NB4 (cell line): ENCODE measurements around the gene FNIP1.

Experiments
- DNase-seq: peaks from one replicate; pipeline ENCODE4 v3.0.0; 2010; ENCODE audit warnings: low read depth
- H3K4me3 ChIP-seq: one replicate; pipeline ENCODE4 v1.5.1; 2011; ENCODE audit warnings: mild to moderate bottlenecking, low read depth, low read length, moderate library complexity
- MYC ChIP-seq: IDR thresholded peaks from 2 replicates; pipeline ENCODE4 v1.6.1; 2011; ENCODE audit warnings: low read depth, low read length
- POLR2A ChIP-seq: IDR thresholded peaks from 2 replicates; pipeline ENCODE4 v1.6.1; 2011; ENCODE audit warnings: mild to moderate bottlenecking; ENCODE audit not compliant: insufficient read length; ENCODE audit errors: extremely low read depth
- TF ChIP-seq, protein P1 (sequence below): IDR thresholded peaks from 2 replicates; pipeline ENCODE4 v1.6.1; 2011; ENCODE audit warnings: low read depth, low read length
- TF ChIP-seq, protein P2 (sequence below): IDR thresholded peaks from one replicate; pipeline ENCODE4 v1.5.1; 2012; ENCODE audit warnings: low read depth, low read length

FNIP1 gene

DNA sequence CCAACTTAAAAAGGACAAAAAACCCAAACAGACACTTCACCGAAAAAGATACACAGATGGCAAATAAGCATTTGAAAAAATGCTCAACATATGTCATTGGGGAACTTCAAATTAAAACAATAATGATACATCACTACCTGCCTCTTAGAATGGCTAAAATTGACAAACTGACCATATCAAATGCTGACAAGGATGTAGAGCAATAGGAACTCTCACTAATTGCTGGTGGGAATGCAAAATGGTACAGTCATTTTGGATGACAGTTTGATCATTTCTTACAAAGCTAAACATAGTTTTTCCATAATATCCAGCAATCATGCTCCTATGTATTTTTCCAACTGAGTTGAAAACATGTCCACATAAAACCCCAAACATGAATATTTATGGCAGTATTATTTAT lies 102.9 kb downstream of the FNIP1 start:
- TF ChIP-seq, protein P1, sequence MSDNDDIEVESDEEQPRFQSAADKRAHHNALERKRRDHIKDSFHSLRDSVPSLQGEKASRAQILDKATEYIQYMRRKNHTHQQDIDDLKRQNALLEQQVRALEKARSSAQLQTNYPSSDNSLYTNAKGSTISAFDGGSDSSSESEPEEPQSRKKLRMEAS, result no peak
- no peak for TF ChIP-seq MYC
- no peak for TF ChIP-seq POLR2A
- TF ChIP-seq, protein P2, sequence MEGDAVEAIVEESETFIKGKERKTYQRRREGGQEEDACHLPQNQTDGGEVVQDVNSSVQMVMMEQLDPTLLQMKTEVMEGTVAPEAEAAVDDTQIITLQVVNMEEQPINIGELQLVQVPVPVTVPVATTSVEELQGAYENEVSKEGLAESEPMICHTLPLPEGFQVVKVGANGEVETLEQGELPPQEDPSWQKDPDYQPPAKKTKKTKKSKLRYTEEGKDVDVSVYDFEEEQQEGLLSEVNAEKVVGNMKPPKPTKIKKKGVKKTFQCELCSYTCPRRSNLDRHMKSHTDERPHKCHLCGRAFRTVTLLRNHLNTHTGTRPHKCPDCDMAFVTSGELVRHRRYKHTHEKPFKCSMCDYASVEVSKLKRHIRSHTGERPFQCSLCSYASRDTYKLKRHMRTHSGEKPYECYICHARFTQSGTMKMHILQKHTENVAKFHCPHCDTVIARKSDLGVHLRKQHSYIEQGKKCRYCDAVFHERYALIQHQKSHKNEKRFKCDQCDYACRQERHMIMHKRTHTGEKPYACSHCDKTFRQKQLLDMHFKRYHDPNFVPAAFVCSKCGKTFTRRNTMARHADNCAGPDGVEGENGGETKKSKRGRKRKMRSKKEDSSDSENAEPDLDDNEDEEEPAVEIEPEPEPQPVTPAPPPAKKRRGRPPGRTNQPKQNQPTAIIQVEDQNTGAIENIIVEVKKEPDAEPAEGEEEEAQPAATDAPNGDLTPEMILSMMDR, result no peak
- no peak overlapping the region for H3K4me3 ChIP-seq
- no peak for DNase-seq

DNA sequence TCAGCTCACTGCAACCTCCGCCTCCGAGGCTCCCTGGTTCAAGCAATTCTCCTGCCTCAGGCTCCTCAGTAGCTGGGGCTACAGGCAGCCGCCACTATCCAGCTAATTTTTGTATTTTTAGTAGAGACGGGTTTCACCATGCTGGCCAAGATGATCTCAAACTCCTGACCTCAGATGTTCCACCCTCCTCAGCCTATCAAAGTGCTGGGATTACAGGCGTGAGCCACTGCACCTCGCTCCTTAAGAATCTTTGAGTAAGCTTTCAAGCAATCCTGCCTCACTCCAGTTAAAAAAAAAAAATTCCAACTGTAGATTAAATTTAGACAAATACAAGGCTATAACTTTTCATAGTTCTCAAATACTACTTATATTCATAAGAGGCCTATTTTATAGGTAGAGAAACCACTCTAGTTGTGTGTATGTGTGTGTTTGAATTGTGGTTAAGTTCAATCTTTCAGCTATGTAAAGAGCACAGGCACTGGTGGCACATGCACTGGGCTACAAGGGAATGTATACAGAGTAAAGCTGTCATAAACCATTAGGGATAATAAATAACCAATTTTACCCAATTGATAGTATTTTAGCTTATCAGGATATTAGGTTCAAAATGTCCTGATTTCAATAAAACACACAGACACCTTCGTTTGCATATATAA lies 111.2 kb downstream of the FNIP1 start:
- TF ChIP-seq, protein P1, result no peak
- TF ChIP-seq, protein P2, result no peak
- no peak for TF ChIP-seq POLR2A
- no peak for TF ChIP-seq MYC
- DNase-seq, result no peak
- no peak overlapping the region for H3K4me3 ChIP-seq

DNA sequence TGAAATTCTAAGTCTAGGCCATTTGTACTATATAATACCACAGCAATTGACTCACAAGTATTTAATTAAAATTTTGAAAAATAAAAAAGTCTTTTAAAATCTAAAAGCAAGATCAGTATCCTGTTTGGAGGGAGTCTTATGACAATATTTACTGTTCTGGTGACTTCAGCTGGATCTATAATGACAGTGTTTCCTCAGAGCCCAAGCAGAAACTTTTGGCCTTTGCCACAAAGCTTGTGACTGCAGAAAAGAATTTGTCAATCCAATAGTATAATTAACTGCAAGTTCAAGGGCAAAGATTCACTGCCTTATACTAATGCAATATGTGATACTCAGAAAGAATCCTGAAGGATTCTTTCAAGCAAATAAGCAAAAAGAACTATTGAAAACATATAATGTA lies 112.2 kb downstream of the FNIP1 start:
- TF ChIP-seq MYC (no peak), POLR2A (no peak)
- TF ChIP-seq, protein P2, result no peak
- TF ChIP-seq, protein P1, result no peak
- H3K4me3 ChIP-seq, result no peak overlapping the region
- no peak for DNase-seq

DNA sequence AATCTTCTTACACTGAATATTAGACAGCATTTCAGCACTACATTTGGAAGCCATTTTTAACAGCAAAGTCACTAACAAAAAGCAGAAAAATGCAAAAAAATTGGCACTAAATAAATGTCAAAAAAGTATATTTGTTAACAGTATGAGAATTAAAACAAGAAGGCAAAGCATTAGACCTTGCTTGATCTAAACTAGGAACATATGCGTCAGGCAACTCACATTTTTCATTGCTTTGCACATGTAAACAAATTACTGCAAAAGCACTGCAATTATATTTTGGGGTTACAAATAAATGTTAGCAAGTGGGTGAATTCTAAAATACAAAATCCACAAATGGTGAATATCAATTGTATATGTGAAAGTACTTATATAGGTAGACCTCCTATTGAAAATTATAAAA lies 112.8 kb downstream of the FNIP1 start:
- no peak overlapping the region for H3K4me3 ChIP-seq
- TF ChIP-seq, protein P2, result no peak
- TF ChIP-seq POLR2A (no peak), MYC (no peak)
- TF ChIP-seq, protein P1, result no peak
- DNase-seq, result no peak

DNA sequence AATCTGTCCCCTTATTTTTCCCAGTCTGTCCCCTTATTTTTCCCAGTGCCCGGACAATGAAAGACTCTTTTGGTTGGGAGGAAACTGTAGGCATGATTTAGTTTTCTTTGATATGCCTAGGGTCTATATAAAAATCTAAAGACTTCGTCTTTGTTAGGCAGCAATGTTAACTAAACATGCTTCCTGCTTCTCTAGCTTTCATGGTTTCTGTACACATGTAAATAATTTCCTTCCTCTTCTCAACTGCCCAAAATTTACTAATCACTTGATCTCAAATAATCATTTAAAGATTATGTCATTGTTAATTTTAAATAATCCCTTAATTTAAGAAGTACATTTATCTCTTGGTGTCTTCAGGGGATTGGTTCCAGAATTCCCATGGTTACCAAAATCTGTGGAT lies 114.0 kb downstream of the FNIP1 start:
- TF ChIP-seq, protein P1, result no peak
- TF ChIP-seq, protein P2, result no peak
- TF ChIP-seq POLR2A (no peak), MYC (no peak)
- no peak for DNase-seq
- H3K4me3 ChIP-seq, result no peak overlapping the region

DNA sequence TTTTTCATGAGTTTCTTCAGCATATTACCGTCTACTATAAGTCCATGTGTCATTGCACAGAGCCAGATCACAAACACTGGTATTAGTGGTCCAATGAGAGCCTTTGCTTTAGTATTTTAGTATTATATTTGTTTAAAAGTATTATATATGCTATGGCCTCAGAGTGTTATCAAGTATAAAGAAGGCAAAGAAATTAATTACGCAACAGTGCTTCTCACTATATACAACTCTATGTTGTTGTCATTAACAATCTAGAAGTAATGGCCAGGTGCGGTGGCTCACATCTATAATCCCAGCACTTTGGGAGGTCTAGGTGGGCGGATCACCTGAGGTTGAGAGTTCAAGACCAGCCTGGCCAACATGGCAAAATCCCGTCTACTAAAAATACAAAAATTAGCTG lies 114.6 kb downstream of the FNIP1 start:
- DNase-seq, result no peak
- H3K4me3 ChIP-seq, result no peak overlapping the region
- TF ChIP-seq, protein P1, result no peak
- TF ChIP-seq POLR2A, result no peak
